Uterus (tissue), 2 donors: ENCODE results near the gene TMEM120B.
A peak's percentile ranks its signal among the peaks of the same experiment; 100 is the strongest.

Experiments
- CTCF ChIP-seq, 4 experiments: fragments of 200-600 bp in 2 of 4; fragments of 450-650 bp in 2 of 4; sonication (generic) in 2 of 4; IDR thresholded peaks; one replicate each; pipeline ENCODE4 v1.5.1; 2016 to 2019; ENCODE audit warnings: antibody characterized with exemption in 4 of 4, mild to moderate bottlenecking in 2 of 4, moderate library complexity in 1 of 4
- POLR2A ChIP-seq, 2 donors: fragments of 450-650 bp; IDR thresholded peaks; one replicate each; pipeline ENCODE4 v1.6.1; 2016; ENCODE audit warnings: antibody characterized with exemption in 2 of 2, mild to moderate bottlenecking in 1 of 2, moderate library complexity in 1 of 2

- peak in 1 of 4 experiments; percentile 11 for TF ChIP-seq CTCF (IDR thresholded peaks at IDR 0.05)
- peak; percentile 64 to 90 for TF ChIP-seq POLR2A (IDR thresholded peaks at IDR 0.05)
Observed at GRCh38 chr12:121712461-121713256, at the start of gene TMEM120B.
